Sigmoid colon (tissue), 7 donors: Measurements from ENCODE around the gene DYNC1H1. TPM values are rescaled to one million over a fixed set of nuclear protein-coding genes. Genes with fewer than 3 reads are reported as not detected.
A peak's percentile ranks its signal among the peaks of the same experiment; 100 is the strongest.
"Not testable (repeated sequence)": the region's sequence is repeated elsewhere in the genome, so short reads cannot be mapped to it uniquely, and the experiment has no call there.

Experiments used
- DNase-seq: peaks from one replicate; pipeline ENCODE4 v3.0.0-alpha.2; 2019
- H3K27ac ChIP-seq, 4 donors: fragments of 200-600 bp; sonication (generic); one replicate each; pipeline ENCODE4 v1.5.1; 2016 to 2019; ENCODE audit warnings: mild to moderate bottlenecking in 1 of 4
- H3K27me3 ChIP-seq, 3 donors: fragments of 200-600 bp; sonication (generic); one replicate each; pipeline ENCODE4 v1.5.1; 2019; ENCODE audit warnings: mild to moderate bottlenecking in 1 of 3
- H3K36me3 ChIP-seq, 4 donors: fragments of 200-600 bp; sonication (generic); one replicate each; pipeline ENCODE4 v1.5.1; 2016 to 2019
- H3K4me1 ChIP-seq, 4 donors: fragments of 200-600 bp; sonication (generic); one replicate each; pipeline ENCODE4 v1.5.1; 2017 to 2019
- H3K4me3 ChIP-seq, 4 donors: fragments of 200-600 bp; sonication (generic); one replicate each; pipeline ENCODE4 v1.5.1; 2017 to 2019; ENCODE audit warnings: mild to moderate bottlenecking in 2 of 4, moderate library complexity in 1 of 4
- H3K9me3 ChIP-seq, 4 donors: fragments of 200-600 bp in 3 of 4; sonication (generic) in 3 of 4; one replicate each; pipeline versions ENCODE4 v1.5.1 to v1.6.1; 2013 to 2019
- EP300 ChIP-seq, 4 donors: sonication (generic); formaldehyde crosslinking; IDR thresholded peaks; one replicate each; pipeline ENCODE4 v1.6.1; 2017; ENCODE audit warnings: antibody characterized with exemption in 4 of 4
- POLR2A ChIP-seq, 2 donors: fragments of 450-650 bp; IDR thresholded peaks; one replicate each; pipeline ENCODE4 v1.6.1; 2016; ENCODE audit warnings: antibody characterized with exemption in 2 of 2, mild to moderate bottlenecking in 2 of 2, moderate library complexity in 2 of 2
- POLR2AphosphoS5 ChIP-seq, 4 donors: sonication (generic); formaldehyde crosslinking; IDR thresholded peaks; one replicate each; pipeline ENCODE4 v1.6.1; 2017; ENCODE audit warnings: antibody characterized with exemption in 4 of 4
- WGBS, 2 donors: extraction: QIAGEN DNeasy Blood & Tissue Kit; methylation state at CpG; one replicate each; pipeline ENCODE4 v1.1.7; 2013; 5-methylcytosine and 5-hydroxymethylcytosine counted together
- intact Hi-C: fragments of 100-400 bp; cut with DNase I; formaldehyde crosslinking; loops from one replicate; pipeline ENCODE4 v1.15.1; 2023
- polyA plus RNA-seq, 3 donors: library from polyadenylated mRNA; stranded (reverse); fragments of 200-250 nt; gene quantifications; one replicate each; pipeline ENCODE4 v1.2.3, GENCODE V29; 2013
- total RNA-seq, 4 donors: library from RNA; depleted of rRNA; stranded (reverse); fragments of >200 nt; gene quantifications; one replicate each; pipeline ENCODE4 v1.1.0, GENCODE V29; 2016
- TF ChIP-seq, protein P1 (sequence below), 4 experiments: fragments of 450-650 bp in 3 of 4; fragments of 200-600 bp in 1 of 4; IDR thresholded peaks; one replicate each; pipeline ENCODE4 v1.5.1; 2016 to 2019; ENCODE audit warnings: antibody characterized with exemption in 4 of 4, mild to moderate bottlenecking in 3 of 4, moderate library complexity in 2 of 4
- donor health status: healthy with polysubstance abuse.
- donor health status: Bipolar disorder and iron deficiency.
- donor health status: healthy.

DYNC1H1 gene
- total and polyA plus RNA-seq, 7 donors, result 38.4 to 592 (median 320) TPM

DNA sequence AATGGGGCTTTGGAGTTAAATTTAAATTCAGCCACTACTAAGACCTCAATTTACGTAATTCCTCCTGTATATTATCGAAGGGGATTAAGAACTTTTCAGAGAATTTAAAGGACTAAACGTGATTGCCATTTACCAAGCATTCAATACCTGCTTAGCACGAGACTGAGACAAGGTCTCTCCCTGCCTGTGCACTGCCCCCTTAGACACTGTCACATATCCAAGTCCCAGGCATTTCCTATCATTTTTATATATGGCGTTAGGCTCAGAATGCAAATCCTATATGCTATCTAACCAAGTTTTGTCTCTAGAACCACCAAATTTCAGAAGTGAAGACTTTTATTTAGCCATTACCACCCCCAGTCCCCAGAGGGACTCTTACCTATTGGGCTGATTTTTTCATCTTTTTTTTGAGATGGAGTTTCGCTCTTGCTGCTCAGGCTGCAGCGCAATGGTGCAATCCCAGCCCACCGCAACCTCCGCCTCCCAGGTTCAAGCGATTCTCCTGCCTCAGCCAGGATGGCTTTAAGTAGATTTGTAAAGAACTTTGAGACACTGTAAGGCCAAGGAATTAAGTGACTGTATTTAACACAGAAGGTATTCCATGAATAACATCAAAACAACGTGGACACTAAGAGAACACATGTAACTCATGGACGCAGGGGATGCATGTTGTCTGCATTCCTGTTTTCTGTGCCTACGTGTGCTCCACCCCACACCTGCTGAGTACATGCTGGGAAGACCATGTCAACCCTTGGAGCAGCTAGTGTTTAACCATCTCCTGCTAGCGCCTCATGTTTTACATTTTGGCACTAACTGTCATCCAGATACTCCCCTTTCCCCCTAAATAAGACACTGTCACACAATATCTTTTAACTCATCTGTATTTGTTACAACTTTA, 116.1 kb downstream of the DYNC1H1 start:
- no peaks in the 10 kb centered on the region for H3K9me3 ChIP-seq
- no peak overlapping the region for H3K4me3 ChIP-seq
- TF ChIP-seq POLR2AphosphoS5 (IDR thresholded peaks at IDR 0.05) (no peak), EP300 (IDR thresholded peaks at IDR 0.05) (no peak), POLR2A (IDR thresholded peaks at IDR 0.05) (no peak)
- TF ChIP-seq, protein P1, sequence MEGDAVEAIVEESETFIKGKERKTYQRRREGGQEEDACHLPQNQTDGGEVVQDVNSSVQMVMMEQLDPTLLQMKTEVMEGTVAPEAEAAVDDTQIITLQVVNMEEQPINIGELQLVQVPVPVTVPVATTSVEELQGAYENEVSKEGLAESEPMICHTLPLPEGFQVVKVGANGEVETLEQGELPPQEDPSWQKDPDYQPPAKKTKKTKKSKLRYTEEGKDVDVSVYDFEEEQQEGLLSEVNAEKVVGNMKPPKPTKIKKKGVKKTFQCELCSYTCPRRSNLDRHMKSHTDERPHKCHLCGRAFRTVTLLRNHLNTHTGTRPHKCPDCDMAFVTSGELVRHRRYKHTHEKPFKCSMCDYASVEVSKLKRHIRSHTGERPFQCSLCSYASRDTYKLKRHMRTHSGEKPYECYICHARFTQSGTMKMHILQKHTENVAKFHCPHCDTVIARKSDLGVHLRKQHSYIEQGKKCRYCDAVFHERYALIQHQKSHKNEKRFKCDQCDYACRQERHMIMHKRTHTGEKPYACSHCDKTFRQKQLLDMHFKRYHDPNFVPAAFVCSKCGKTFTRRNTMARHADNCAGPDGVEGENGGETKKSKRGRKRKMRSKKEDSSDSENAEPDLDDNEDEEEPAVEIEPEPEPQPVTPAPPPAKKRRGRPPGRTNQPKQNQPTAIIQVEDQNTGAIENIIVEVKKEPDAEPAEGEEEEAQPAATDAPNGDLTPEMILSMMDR (IDR thresholded peaks at IDR 0.05), result no peak
- H3K36me3 ChIP-seq, result peaks cover 49 to 77% (median 61%) of the 10 kb centered on the region in 4 donors
- H3K4me1 ChIP-seq, result peaks cover 0 to 37% (median 33%) of the 10 kb centered on the region in 4 donors
- intact Hi-C loops, result no loop called here
- H3K27ac ChIP-seq, result no peak overlapping the region
- 76 to 88% methylated on average over 14 of the region's 14 CpGs for WGBS, 2 donors
- H3K27me3 ChIP-seq, result no peaks in the 10 kb centered on the region
- no peak for DNase-seq

- no peaks in the 10 kb centered on the region for H3K9me3 ChIP-seq
- 85 to 88% methylated on average over 7 of the region's 7 CpGs for WGBS, 2 donors
- no peaks in the 10 kb centered on the region for H3K27me3 ChIP-seq
- no peak for DNase-seq
- H3K4me1 ChIP-seq, result peaks cover 0 to 44% (median 40%) of the 10 kb centered on the region in 4 donors
- H3K4me3 ChIP-seq, result no peak overlapping the region
- no peak overlapping the region for H3K27ac ChIP-seq
- TF ChIP-seq POLR2AphosphoS5 (IDR thresholded peaks at IDR 0.05), result no peak
- no peak for TF ChIP-seq POLR2A (IDR thresholded peaks at IDR 0.05)
- TF ChIP-seq, protein P1 (IDR thresholded peaks at IDR 0.05), result no peak
- no peak for TF ChIP-seq EP300 (IDR thresholded peaks at IDR 0.05)
- intact Hi-C loops, result no loop called here
- peaks cover 50 to 81% (median 63%) of the 10 kb centered on the region in 4 donors for H3K36me3 ChIP-seq
Observed at GRCh38 chr14:102081231-102082080, 117.1 kb downstream of the DYNC1H1 start.

DNA sequence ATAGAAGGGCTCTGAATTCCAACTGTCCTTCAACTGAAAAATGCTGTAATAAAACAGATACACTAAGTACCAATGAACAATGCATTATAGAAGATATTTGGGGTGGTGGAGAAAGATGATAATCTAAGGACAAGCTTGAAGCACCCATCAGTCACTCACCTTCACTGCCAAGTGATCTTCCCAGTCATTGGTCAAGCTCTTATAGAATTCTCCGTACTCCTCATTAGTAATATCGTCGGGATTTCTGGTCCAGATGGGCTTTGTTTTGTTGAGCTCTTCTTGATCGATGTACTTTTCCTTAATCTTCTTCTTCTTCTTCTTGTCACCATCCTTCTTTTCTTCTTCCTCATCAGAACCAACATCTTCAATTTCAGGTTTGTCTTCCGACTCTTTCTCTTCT, 120.1 kb downstream of the DYNC1H1 start:
- H3K4me3 ChIP-seq, H3K27ac ChIP-seq, H3K9me3 ChIP-seq, DNase-seq, H3K27me3 ChIP-seq, intact Hi-C loops: not testable (repeated sequence)
- Histone ChIP-seq H3K36me3 (peaks cover 50 to 64% (median 57%) of the 10 kb centered on the region in 4 donors), H3K4me1 (peaks cover 2 to 56% (median 51%) of the 10 kb centered on the region in 4 donors)
- WGBS, 2 donors, result 42 to 82% methylated on average over 5 of the region's 5 CpGs

DNA sequence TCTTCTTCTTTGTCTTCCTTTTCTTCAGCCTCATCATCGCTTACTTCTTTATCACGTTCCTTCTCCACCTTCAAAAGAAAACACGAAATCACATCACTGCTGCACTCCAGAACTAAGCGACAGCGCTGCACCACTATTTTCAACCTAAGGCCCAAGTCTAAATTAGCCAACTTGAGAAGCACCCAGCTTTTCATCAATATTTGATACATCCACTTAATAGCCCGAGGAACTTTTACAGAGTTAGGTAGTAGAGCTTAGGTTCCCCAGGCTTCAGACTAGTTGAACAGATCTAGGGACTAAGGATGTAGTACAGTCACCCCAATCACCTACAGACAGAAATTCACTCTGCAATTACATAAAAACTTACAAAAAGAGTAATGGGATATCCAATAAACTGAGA, 120.6 kb downstream of the DYNC1H1 start:
- H3K9me3 ChIP-seq, result no peaks in the 10 kb centered on the region
- H3K27me3 ChIP-seq, result no peaks in the 10 kb centered on the region
- no peak overlapping the region for H3K27ac ChIP-seq
- peak overlapping the region in 1 of 4 donors; percentile 91 for H3K4me3 ChIP-seq
- intact Hi-C loops, result loop anchor here (5.0 kb wide), 1 partner anchor 507 kb away; the partner anchor contains the start of gene RCOR1
- 47 to 81% methylated on average over 6 of the region's 6 CpGs for WGBS, 2 donors
- TF ChIP-seq POLR2AphosphoS5 (IDR thresholded peaks at IDR 0.05) (no peak), POLR2A (IDR thresholded peaks at IDR 0.05) (no peak), EP300 (IDR thresholded peaks at IDR 0.05) (no peak)
- TF ChIP-seq, protein P1 (IDR thresholded peaks at IDR 0.05), result no peak
- no peak for DNase-seq
- H3K4me1 ChIP-seq, result peaks cover 2 to 56% (median 51%) of the 10 kb centered on the region in 4 donors
- H3K36me3 ChIP-seq, result peaks cover 50 to 60% (median 53%) of the 10 kb centered on the region in 4 donors
